Measurements from ENCODE around the gene SIVA1.

SIVA1 gene

GRCh38 chr14:104739026-104739425 lies 13.9 kb upstream of the SIVA1 start:
- Mint-ChIP-seq H3K27ac (no peak overlapping the region), H3K36me3 (ENCODE audit: low read depth) (no peaks in the 10 kb centered on the region), H3K4me1 (ENCODE audit: low read depth) (no peaks in the 10 kb centered on the region), H3K9me3 (no peaks in the 10 kb centered on the region), H3K27me3 (no peaks in the 10 kb centered on the region), H3K4me3 (no peak overlapping the region)

- Mint-ChIP-seq H3K9me3 (no peaks in the 10 kb centered on the region), H3K4me3 (no peak overlapping the region), H3K36me3 (ENCODE audit: low read depth) (no peaks in the 10 kb centered on the region), H3K4me1 (ENCODE audit: low read depth) (no peaks in the 10 kb centered on the region), H3K27me3 (no peaks in the 10 kb centered on the region), H3K27ac (no peak overlapping the region)
Observed at GRCh38 chr14:104739546-104740516, 13.1 kb upstream of the SIVA1 start.

- no peaks in the 10 kb centered on the region for H3K27me3 Mint-ChIP-seq
- no peaks in the 10 kb centered on the region for H3K36me3 Mint-ChIP-seq (ENCODE audit: low read depth)
- no peak overlapping the region for H3K27ac Mint-ChIP-seq
- H3K4me1 Mint-ChIP-seq (ENCODE audit: low read depth) = peaks cover 14% of the 10 kb centered on the region
- no peak overlapping the region for H3K4me3 Mint-ChIP-seq
- H3K9me3 Mint-ChIP-seq = no peaks in the 10 kb centered on the region
Observed at GRCh38 chr14:104741108-104741802, 11.7 kb upstream of the SIVA1 start.

GRCh38 chr14:104741803-104742251 lies 11.1 kb upstream of the SIVA1 start:
- no peaks in the 10 kb centered on the region for H3K36me3 Mint-ChIP-seq (ENCODE audit: low read depth)
- no peaks in the 10 kb centered on the region for H3K27me3 Mint-ChIP-seq
- no peaks in the 10 kb centered on the region for H3K9me3 Mint-ChIP-seq
- H3K27ac Mint-ChIP-seq = no peak overlapping the region
- peaks cover 19% of the 10 kb centered on the region for H3K4me1 Mint-ChIP-seq (ENCODE audit: low read depth)
- no peak overlapping the region for H3K4me3 Mint-ChIP-seq

GRCh38 chr14:104742586-104743455 lies 10.1 kb upstream of the SIVA1 start:
- Mint-ChIP-seq H3K27ac (no peak overlapping the region), H3K36me3 (ENCODE audit: low read depth) (no peaks in the 10 kb centered on the region), H3K4me1 (ENCODE audit: low read depth) (peaks cover 20% of the 10 kb centered on the region), H3K27me3 (no peaks in the 10 kb centered on the region), H3K4me3 (no peak overlapping the region), H3K9me3 (no peaks in the 10 kb centered on the region)

GRCh38 chr14:104743461-104744380 lies 9.2 kb upstream of the SIVA1 start:
- Mint-ChIP-seq H3K4me1 (ENCODE audit: low read depth) (peaks cover 20% of the 10 kb centered on the region), H3K9me3 (no peaks in the 10 kb centered on the region), H3K27me3 (no peaks in the 10 kb centered on the region), H3K4me3 (no peak overlapping the region), H3K27ac (no peak overlapping the region), H3K36me3 (ENCODE audit: low read depth) (no peaks in the 10 kb centered on the region)

- Mint-ChIP-seq H3K4me1 (ENCODE audit: low read depth) (peaks cover 20% of the 10 kb centered on the region), H3K9me3 (no peaks in the 10 kb centered on the region), H3K4me3 (no peak overlapping the region), H3K36me3 (ENCODE audit: low read depth) (no peaks in the 10 kb centered on the region), H3K27ac (no peak overlapping the region), H3K27me3 (no peaks in the 10 kb centered on the region)
Observed at GRCh38 chr14:104744484-104744883, 8.5 kb upstream of the SIVA1 start.

- H3K27ac Mint-ChIP-seq = no peak overlapping the region
Observed at GRCh38 chr14:104745431-104745830, 7.5 kb upstream of the SIVA1 start.

GRCh38 chr14:104746071-104746545 lies 6.8 kb upstream of the SIVA1 start:
- Mint-ChIP-seq H3K9me3 (no peaks in the 10 kb centered on the region), H3K27ac (peak overlapping the region; percentile 36), H3K4me3 (no peak overlapping the region), H3K27me3 (no peaks in the 10 kb centered on the region), H3K36me3 (ENCODE audit: low read depth) (no peaks in the 10 kb centered on the region), H3K4me1 (ENCODE audit: low read depth) (peaks cover 20% of the 10 kb centered on the region)

More at GRCh38 chr14:104745431-104745830, 7.5 kb upstream of the SIVA1 start:
- H3K36me3 Mint-ChIP-seq (ENCODE audit: low read depth) = no peaks in the 10 kb centered on the region
- peaks cover 20% of the 10 kb centered on the region for H3K4me1 Mint-ChIP-seq (ENCODE audit: low read depth)
- H3K27me3 Mint-ChIP-seq = no peaks in the 10 kb centered on the region
- no peaks in the 10 kb centered on the region for H3K9me3 Mint-ChIP-seq
- no peak overlapping the region for H3K4me3 Mint-ChIP-seq

GRCh38 chr14:104746934-104747481 lies 5.9 kb upstream of the SIVA1 start:
- Mint-ChIP-seq H3K27ac (no peak overlapping the region), H3K9me3 (no peaks in the 10 kb centered on the region), H3K4me1 (ENCODE audit: low read depth) (peaks cover 20% of the 10 kb centered on the region), H3K4me3 (no peak overlapping the region), H3K36me3 (ENCODE audit: low read depth) (no peaks in the 10 kb centered on the region), H3K27me3 (no peaks in the 10 kb centered on the region)

GRCh38 chr14:104747876-104748275 lies 5.1 kb upstream of the SIVA1 start:
- Mint-ChIP-seq H3K27ac (no peak overlapping the region), H3K27me3 (no peaks in the 10 kb centered on the region), H3K9me3 (no peaks in the 10 kb centered on the region), H3K4me1 (ENCODE audit: low read depth) (peaks cover 20% of the 10 kb centered on the region), H3K4me3 (no peak overlapping the region), H3K36me3 (ENCODE audit: low read depth) (no peaks in the 10 kb centered on the region)

- H3K9me3 Mint-ChIP-seq = no peaks in the 10 kb centered on the region
- peaks cover 26% of the 10 kb centered on the region for H3K4me1 Mint-ChIP-seq (ENCODE audit: low read depth)
- peaks cover 6% of the 10 kb centered on the region for H3K36me3 Mint-ChIP-seq (ENCODE audit: low read depth)
- H3K27me3 Mint-ChIP-seq = no peaks in the 10 kb centered on the region
- H3K4me3 Mint-ChIP-seq = no peak overlapping the region
- H3K27ac Mint-ChIP-seq = no peak overlapping the region
Observed at GRCh38 chr14:104749111-104749649, 3.8 kb upstream of the SIVA1 start.

- no peaks in the 10 kb centered on the region for H3K27me3 Mint-ChIP-seq
- H3K36me3 Mint-ChIP-seq (ENCODE audit: low read depth) = peaks cover 8% of the 10 kb centered on the region
- no peak overlapping the region for H3K4me3 Mint-ChIP-seq
- peak overlapping the region; percentile 26 for H3K27ac Mint-ChIP-seq
- H3K9me3 Mint-ChIP-seq = no peaks in the 10 kb centered on the region
- H3K4me1 Mint-ChIP-seq (ENCODE audit: low read depth) = peaks cover 33% of the 10 kb centered on the region
Observed at GRCh38 chr14:104750056-104750752, 2.7 kb upstream of the SIVA1 start.

Measured in stimulated activated naive CD8-positive, alpha-beta T cell treated with anti-CD3 and anti-CD28 coated beads, Interleukin-15, Interleukin-2, amounts not matched to agents 100 ng/mL and 50 ng/mL, for 24 hours (primary cell).